OCI-LY7 (cell line): Measurements from ENCODE around the gene MAP1LC3B. TPM values are rescaled to one million over a fixed set of nuclear protein-coding genes. Genes with fewer than 3 reads are reported as not detected.

Source experiments
- BruUV-seq: library from RNA; stranded (reverse); fragments of 400-500 nt; replicated peaks from 2 replicates; lab custom pipeline; 2021; lab: Mats Ljungman, UMichigan
- CTCF ChIA-PET: fragments of 300-600 bp; sonication (Branson Sonifier 250); formaldehyde crosslinking; loops from one replicate; lab custom pipeline; 2022; ENCODE audit warnings: antibody characterized with exemption; ENCODE audit not compliant: unreplicated experiment; lab: Charles Lee
- POLR2A ChIA-PET: fragments of 300-600 bp; sonication (Branson Sonifier 250); formaldehyde crosslinking; loops from one replicate; lab custom pipeline; 2022; ENCODE audit warnings: antibody characterized with exemption; lab: Charles Lee
- DNase-seq: peaks from one replicate; pipeline ENCODE4 v3.0.0-alpha.2; 2015; ENCODE audit warnings: low spot score
- H2AFZ ChIP-seq: fragments of 200-600 bp; sonication (generic), shearing (Covaris generic); 2 replicates; pipeline ENCODE4 v1.6.1; 2014; ENCODE audit warnings: mild to moderate bottlenecking, antibody characterized with exemption, low read length, moderate library complexity
- H3K27ac ChIP-seq: fragments of 200-600 bp; sonication (generic); 2 replicates; pipeline ENCODE4 v1.5.1; 2014; ENCODE audit warnings: mixed run types, low read depth, mild to moderate bottlenecking, moderate library complexity, low read length, inconsistent platforms; ENCODE audit not compliant: poor library complexity, severe bottlenecking
- H3K36me3 ChIP-seq: fragments of 200-600 bp; sonication (generic); 2 replicates; pipeline ENCODE4 v1.6.1; 2014; ENCODE audit warnings: mild to moderate bottlenecking, antibody characterized with exemption, low read length, moderate library complexity, mixed read lengths; ENCODE audit not compliant: insufficient read depth
- H3K4me1 ChIP-seq: fragments of 200-600 bp; sonication (generic); 2 replicates; pipeline ENCODE4 v1.5.1; 2014; ENCODE audit warnings: mild to moderate bottlenecking, low read length; ENCODE audit not compliant: insufficient read depth, poor library complexity, severe bottlenecking
- H3K4me2 ChIP-seq: fragments of 200-600 bp; sonication (generic); 2 replicates; pipeline ENCODE4 v1.6.1; 2014; ENCODE audit warnings: mild to moderate bottlenecking, low read length
- H3K4me3 ChIP-seq: fragments of 200-600 bp; sonication (generic); 2 replicates; pipeline ENCODE4 v1.5.1; 2014; ENCODE audit warnings: mild to moderate bottlenecking, low read depth, low read length; ENCODE audit not compliant: poor library complexity, severe bottlenecking
- H3K79me2 ChIP-seq: fragments of 200-600 bp; sonication (generic); 2 replicates; pipeline ENCODE4 v1.6.1; 2016; ENCODE audit warnings: low read depth, mild to moderate bottlenecking, low read length, moderate library complexity, mixed read lengths; ENCODE audit not compliant: insufficient read depth
- H3K9me2 ChIP-seq: fragments of 200-600 bp; sonication (generic); 2 replicates; pipeline ENCODE4 v1.6.1; 2016; ENCODE audit warnings: mild to moderate bottlenecking, low read length, mixed read lengths; ENCODE audit not compliant: insufficient read depth
- H3K9me3 ChIP-seq: fragments of 200-600 bp; sonication (generic); 2 replicates; pipeline ENCODE4 v1.6.1; 2014; ENCODE audit warnings: mild to moderate bottlenecking, mixed run types, low read length, mixed read lengths
- H4K20me1 ChIP-seq: fragments of 200-600 bp; sonication (generic); 2 replicates; pipeline ENCODE4 v1.6.1; 2014; ENCODE audit warnings: mild to moderate bottlenecking, antibody characterized with exemption, low read length, moderate library complexity, mixed read lengths; ENCODE audit not compliant: insufficient read depth
- EZH2phosphoT487 ChIP-seq: fragments of 200-600 bp; sonication (generic); IDR thresholded peaks from 2 replicates; pipeline ENCODE4 v1.6.1; 2018; ENCODE audit warnings: low read depth, borderline replicate concordance, mild to moderate bottlenecking, mixed run types, antibody characterized with exemption, low read length, moderate library complexity, mixed read lengths
- intact Hi-C: fragments of 100-400 bp; cut with micrococcal nuclease; formaldehyde crosslinking; loops from one replicate; pipeline ENCODE4 v1.10.0; 2022; ENCODE audit not compliant: unreplicated experiment
- total RNA-seq, 2 experiments: library from RNA; depleted of rRNA in 1 of 2; stranded (reverse); fragments of >200 nt in 1 of 2; shearing (Covaris generic) in 1 of 2; gene quantifications; 2 replicates each; pipeline ENCODE4 v1.2.3, GENCODE V29; 2014 to 2022
- TF ChIP-seq, protein P1 (sequence below): fragments of 200-600 bp; sonication (generic); conservative IDR thresholded peaks from 2 replicates; pipeline ENCODE4 v1.5.1; 2014; ENCODE audit warnings: mild to moderate bottlenecking, antibody characterized with exemption, low read length, moderate library complexity, mixed read lengths

Gene MAP1LC3B
- total RNA-seq, 2 experiments from 2014 or later, result 15.3 to 43.8 TPM

DNA sequence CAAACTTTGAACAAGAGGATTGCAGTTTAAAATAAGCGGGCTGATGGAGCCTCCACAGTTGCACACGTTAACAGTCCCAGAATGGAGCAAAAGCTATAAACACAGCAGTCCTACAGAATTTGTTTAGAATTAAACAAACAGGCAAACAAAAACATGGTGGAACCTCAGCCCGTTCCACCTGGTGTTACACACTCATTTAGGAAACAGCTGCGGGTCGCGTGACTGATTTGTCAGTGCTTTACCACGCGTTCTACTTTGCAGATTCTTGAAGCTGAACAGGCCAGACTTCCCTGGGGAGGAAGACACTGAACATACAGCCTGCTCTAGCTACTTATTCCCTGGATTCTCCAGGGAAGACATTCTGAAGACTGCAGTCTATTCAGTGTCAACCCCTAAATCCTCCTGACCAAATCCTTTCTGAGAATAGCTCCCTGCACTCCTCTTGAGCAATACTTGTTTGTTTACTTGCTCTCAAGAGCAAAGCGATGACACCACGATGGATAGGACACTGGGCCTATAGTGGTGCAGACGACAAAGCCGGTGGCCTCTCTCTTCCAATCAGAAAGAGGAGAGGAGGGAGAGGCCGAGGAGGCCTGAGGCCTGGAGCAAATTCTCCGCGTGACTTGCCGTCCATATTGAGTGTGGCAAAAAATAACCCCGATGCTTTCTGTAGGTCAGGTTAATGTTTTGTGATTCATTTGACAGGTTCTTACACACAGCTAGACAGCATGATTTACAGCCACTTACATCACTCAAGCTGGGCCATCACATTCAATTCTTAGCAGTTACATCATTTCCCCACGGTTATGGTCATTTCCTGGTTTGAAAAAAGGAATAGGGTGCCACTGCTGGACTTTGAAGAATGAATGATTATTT is 4.0 kb upstream of the MAP1LC3B start:
- no TSS peak for BruUV-seq
- Histone ChIP-seq H3K79me2 (peaks cover 5% of the 10 kb centered on the region; the same call in 1 of the 2 replicates), H3K4me2 (peak overlapping the region; percentile 78), H4K20me1 (peaks cover 3% of the 10 kb centered on the region; the same call in 1 of the 2 replicates), H3K27ac (peak overlapping the region; percentile 85), H3K36me3 (no peaks in the 10 kb centered on the region), H3K9me3 (no peaks in the 10 kb centered on the region), H3K4me1 (peaks cover 44% of the 10 kb centered on the region), H3K9me2 (no peaks in the 10 kb centered on the region), H2AFZ (peak overlapping the region; percentile 51; the same call in 1 of the 2 replicates), H3K4me3 (peak overlapping the region; percentile 51)
- intact Hi-C loops, result loop anchor here (10.0 kb wide), 2 partner anchors 387 to 1483 kb away; no protein-coding TSS in a partner anchor
- TF ChIP-seq EZH2phosphoT487, result no peak
- TF ChIP-seq, protein P1, sequence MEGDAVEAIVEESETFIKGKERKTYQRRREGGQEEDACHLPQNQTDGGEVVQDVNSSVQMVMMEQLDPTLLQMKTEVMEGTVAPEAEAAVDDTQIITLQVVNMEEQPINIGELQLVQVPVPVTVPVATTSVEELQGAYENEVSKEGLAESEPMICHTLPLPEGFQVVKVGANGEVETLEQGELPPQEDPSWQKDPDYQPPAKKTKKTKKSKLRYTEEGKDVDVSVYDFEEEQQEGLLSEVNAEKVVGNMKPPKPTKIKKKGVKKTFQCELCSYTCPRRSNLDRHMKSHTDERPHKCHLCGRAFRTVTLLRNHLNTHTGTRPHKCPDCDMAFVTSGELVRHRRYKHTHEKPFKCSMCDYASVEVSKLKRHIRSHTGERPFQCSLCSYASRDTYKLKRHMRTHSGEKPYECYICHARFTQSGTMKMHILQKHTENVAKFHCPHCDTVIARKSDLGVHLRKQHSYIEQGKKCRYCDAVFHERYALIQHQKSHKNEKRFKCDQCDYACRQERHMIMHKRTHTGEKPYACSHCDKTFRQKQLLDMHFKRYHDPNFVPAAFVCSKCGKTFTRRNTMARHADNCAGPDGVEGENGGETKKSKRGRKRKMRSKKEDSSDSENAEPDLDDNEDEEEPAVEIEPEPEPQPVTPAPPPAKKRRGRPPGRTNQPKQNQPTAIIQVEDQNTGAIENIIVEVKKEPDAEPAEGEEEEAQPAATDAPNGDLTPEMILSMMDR, result no peak
- DNase-seq, result peak; percentile 97
- CTCF ChIA-PET, result interaction anchor here (1.1 kb wide), 1 partner anchor 11 kb away, joined by 4 read pairs; no protein-coding TSS in a partner anchor
- POLR2A ChIA-PET, result interaction anchor here (0.9 to 1.4 kb wide), 3 partner anchors 9 to 487 kb away, joined by 3 to 9 read pairs (median 6); partner anchors contain the start of gene C16orf95

DNA sequence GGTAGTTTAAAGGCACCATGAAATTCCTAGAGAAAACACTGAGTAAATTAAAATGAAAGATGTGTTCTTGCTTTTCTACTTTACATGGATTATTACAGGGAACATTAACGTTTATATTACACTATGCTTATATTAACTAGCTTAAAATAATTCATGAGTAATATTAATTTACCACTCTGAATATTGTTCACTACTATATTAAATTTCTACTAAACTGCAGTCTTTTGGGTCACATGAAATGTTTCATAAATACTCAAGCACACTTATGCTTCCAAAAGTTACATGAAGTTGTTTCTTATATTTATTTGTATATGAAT is 3.4 kb upstream of the MAP1LC3B start:
- peak overlapping the region; percentile 78 for H3K4me2 ChIP-seq
- TF ChIP-seq, protein P1, result no peak
- TF ChIP-seq EZH2phosphoT487, result no peak
- peak overlapping the region; percentile 51; the same call in 1 of the 2 replicates for H2AFZ ChIP-seq
- peaks cover 9% of the 10 kb centered on the region for H4K20me1 ChIP-seq
- intact Hi-C loops, result loop anchor here (10.0 kb wide), 2 partner anchors 386 to 1484 kb away; no protein-coding TSS in a partner anchor
- H3K4me3 ChIP-seq, result peak overlapping the region; percentile 48
- POLR2A ChIA-PET, result interaction anchor here (0.6 to 1.4 kb wide), 3 partner anchors 8 to 486 kb away, joined by 3 to 9 read pairs (median 6); no protein-coding TSS in a partner anchor
- H3K4me1 ChIP-seq, result peaks cover 50% of the 10 kb centered on the region
- H3K36me3 ChIP-seq, result no peaks in the 10 kb centered on the region
- TSS peak; percentile 58 for BruUV-seq
- H3K79me2 ChIP-seq, result peaks cover 11% of the 10 kb centered on the region; the same call in 1 of the 2 replicates
- CTCF ChIA-PET, result no interaction called here
- peak overlapping the region; percentile 85 for H3K27ac ChIP-seq
- H3K9me3 ChIP-seq, result no peaks in the 10 kb centered on the region
- DNase-seq, result no peak
- no peaks in the 10 kb centered on the region for H3K9me2 ChIP-seq
